Suppressor macrophage treated with lipopolysaccharide for 1 hour (primary cell): Measurements from ENCODE around the gene IER2.

Experiments
- DNase-seq, 3 donors: peaks; one replicate each; pipeline ENCODE4 v3.0.0-alpha.2; 2020 to 2022

Gene IER2, protein sequence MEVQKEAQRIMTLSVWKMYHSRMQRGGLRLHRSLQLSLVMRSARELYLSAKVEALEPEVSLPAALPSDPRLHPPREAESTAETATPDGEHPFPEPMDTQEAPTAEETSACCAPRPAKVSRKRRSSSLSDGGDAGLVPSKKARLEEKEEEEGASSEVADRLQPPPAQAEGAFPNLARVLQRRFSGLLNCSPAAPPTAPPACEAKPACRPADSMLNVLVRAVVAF

GRCh38 chr19:13150187-13150930, at the start of gene IER2, which contains the start of gene STX10:
TSS of gene IER2 (plus strand) at chr19:13150411. CDS start at chr19:13153187, 2,776 bp downstream.
TSS of gene STX10 (minus strand) at chr19:13150375. CDS start at chr19:13150173, 202 bp downstream.
- DNase-seq: peak; percentile 97

- DNase-seq: peak in 2 of 3 donors; percentile 18 to 45
Measured at GRCh38 chr19:13100841-13101589, 49.2 kb upstream of the IER2 start.

DNA sequence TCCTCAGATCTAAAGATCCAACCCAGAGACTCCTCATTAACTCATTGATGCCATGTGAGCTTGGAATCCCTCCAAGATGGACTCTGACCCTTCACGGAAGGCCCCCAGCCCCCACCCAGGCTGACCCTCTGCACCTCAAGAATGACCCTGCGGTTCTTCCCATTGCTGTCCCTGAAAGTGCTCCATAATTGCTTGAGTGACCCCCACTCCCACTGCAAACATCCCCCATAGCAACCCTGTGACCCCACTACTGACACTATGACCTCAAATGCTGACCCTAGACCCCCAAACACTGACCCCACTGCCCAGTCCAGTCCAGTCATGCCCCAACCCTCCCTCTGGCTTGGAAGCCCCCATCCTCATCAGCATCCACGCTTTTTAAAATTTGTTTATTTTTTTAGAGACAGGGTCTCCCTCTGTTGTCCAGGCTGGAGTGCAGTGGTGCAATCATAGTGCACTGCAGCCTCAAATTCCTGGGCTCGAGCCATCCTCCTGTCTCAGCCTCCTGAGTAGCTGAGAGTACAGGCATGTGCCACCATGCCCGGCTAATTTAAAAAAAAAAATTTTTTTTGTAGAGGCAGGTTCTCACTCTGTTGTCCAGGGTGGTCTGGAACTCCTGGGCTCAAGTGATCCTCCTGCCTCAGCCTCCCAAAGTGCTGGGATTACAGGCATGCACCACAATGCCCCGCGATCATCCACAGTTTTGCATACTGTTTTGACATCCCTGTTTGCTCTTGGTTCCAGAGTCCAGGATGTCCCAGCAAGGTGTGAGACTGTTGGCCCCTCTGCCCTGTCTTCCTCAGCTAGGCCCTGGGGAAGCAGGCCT, 48.4 kb upstream of the IER2 start:
- no peak for DNase-seq

DNA sequence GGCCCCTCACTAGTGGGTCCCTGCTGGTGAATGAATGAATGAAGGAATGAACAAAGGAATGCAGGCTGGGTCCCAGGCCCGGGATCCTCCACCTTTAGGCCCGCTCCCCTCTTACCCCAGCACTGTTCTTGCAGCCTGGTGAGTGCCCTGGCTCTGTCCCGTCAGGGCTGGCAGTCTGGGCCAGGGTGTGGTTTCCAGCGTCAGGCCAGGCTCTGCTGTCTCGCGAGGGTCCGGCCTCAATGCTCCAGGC, 47.9 kb upstream of the IER2 start:
- DNase-seq: no peak

GRCh38 chr19:13102666-13103580, 47.3 kb upstream of the IER2 start, which contains the start of gene LYL1:
TSS of gene LYL1 (minus strand) at chr19:13102858. CDS start at chr19:13101171, 1,687 bp downstream.
- DNase-seq: peak; percentile 78 to 89 (median 80)

GRCh38 chr19:13103581-13104359, 46.4 kb upstream of the IER2 start:
- DNase-seq: no peak

GRCh38 chr19:13104360-13104847, 45.8 kb upstream of the IER2 start:
- DNase-seq: peak; percentile 47 to 77 (median 61)

GRCh38 chr19:13104848-13105711, 45.1 kb upstream of the IER2 start:
- DNase-seq: peak in 2 of 3 donors; percentile 17 to 45

DNA sequence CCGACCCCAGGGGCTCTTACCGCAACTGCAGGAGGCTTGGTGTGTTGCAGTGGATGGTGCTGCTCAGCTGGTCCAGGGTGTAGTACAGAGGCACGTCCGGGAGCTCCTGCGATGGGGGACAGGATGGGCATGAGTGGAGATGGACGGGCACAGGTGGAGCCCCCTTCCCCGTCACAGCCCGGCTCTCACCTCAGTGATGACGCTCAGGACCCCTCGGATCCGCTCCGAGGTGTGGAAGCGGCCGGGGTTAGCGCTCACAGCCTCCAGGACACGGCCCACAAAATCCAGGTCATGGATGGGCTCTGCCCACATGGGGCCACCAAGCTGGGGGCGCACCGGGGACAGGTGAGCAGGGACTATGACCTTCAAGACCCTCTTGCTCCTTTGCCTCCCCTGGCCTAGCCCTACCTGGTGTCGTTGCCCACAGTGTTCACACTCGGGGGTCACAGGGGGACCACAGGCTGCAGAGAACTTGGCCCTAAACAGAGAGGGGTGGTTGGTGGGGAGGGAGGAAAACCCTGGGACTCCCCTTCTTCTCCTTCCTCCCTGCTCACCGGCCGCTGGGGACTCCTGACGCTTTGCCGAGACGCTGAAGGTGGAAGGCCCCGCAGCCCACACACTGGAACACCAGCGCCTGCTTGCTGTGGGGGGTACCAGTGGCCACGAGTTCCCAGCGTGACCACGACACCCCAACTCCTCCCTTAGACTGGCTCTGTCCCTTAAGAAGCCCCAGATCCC, 40.7 kb upstream of the IER2 start:
- no peak for DNase-seq

- no peak for DNase-seq
Measured at GRCh38 chr19:13110099-13110610, 40.1 kb upstream of the IER2 start.

GRCh38 chr19:13112555-13112954, 37.7 kb upstream of the IER2 start:
- no peak for DNase-seq

GRCh38 chr19:13115936-13116281, 34.3 kb upstream of the IER2 start:
- DNase-seq: no peak

DNA sequence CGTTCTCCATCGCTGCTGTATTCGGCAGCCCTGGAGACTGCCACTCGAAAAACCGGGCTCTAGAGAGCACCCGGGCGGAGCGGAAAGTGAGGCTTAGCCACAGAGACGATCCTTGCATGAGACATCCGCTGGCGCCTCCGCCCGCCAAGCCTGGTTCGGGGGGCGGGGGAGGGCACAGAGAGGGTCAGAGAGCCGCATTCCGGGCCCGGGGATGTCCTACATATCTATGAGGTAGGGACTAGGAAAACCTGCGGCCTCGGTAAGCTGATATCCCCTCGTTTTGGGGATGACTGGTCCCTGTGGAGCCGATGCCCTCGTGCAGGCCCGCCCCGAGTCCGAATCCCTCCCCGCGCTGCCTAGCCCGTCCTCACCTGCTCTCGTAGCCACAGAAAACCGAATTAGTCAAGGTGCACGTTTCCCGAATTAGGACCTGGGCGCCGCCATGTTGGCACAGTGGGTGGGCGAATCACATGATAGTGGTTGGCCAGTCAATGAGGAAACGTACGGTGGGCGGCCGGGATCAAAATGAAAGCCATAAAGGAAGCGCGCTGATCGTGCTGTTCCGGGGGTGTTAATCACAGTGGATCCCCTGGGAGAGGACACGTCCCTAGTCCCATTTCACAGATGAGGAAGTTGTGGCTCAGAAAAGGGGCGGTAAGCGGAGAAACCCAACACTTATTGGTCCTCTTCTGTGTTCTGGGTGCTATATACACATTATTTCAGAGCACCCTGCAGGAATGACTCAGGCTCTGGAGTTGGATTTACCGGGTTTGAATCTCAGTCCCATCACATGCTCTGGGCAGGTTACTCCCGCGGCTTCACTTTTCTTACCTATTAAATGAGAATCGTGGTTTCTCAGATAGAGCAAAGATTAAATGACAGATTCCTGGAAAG, 33.7 kb upstream of the IER2 start, which contains the start of gene TRMT1:
Gene TRMT1 (minus strand): TSS at position 459 of the 894 bp plus-strand sequence. CDS start 341 bp downstream, at position 118.
- DNase-seq: peak; percentile 97 to 99 (median 97)

DNA sequence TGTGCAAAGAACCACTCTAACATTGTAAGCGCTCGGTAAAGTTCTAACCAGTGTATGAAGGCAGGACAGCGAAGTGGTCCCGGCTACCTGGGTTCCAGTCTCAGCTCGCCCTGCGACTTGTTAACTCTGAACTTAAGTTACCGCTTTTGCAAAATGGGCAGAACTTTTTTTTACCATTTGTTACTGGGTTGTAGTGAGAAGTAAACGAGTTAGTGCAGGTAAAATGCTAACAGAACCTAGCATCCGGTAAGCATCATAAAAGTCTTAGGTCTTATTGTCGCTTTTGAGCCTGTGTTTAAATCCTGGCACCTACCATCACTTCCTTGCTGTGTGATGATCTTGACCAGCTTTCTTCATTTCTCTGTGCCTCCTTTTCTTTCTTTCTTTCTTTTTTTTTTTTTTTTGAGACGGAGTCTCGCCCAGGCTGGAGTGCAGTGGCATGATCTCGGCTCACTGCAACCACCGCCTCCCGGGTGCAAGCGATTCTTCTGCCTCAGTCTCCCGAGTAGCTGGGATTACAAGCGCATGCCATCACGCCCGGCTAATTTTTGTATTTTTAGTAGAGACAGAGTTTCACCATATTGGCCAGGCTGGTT, 32.9 kb upstream of the IER2 start:
- DNase-seq: peak in 1 of 3 donors; percentile 10

- peak; percentile 94 to 98 (median 97) for DNase-seq
Measured at GRCh38 chr19:13117772-13118423, 32.3 kb upstream of the IER2 start, which contains the start of gene NACC1. TSS of gene NACC1 (plus strand) at chr19:13118264. CDS start at chr19:13135208, 16,944 bp downstream.
